ENCODE data around the gene NHEJ1.

- TF ChIP-seq CTCF (IDR thresholded peaks at IDR 0.05; ENCODE audit: low read length): no peak
- TF ChIP-seq EZH2phosphoT487 (IDR thresholded peaks at IDR 0.05; ENCODE audit: low read length): no peak
Measured at GRCh38 chr2:219209236-219210195, 48.9 kb upstream of the NHEJ1 start.
